ENCODE measurements around the gene KCNQ5. TPM values are rescaled to one million over a fixed set of nuclear protein-coding genes. Genes with fewer than 3 reads are reported as not detected.

Gene KCNQ5
- total and polyA plus RNA-seq, 10 of the 15 experiments (the other 5 are each of a cell fraction or from before 2014, with no cell fraction given): 0.60 to 16.2 (median 3.2) TPM

- TF ChIP-seq CBX5 (IDR thresholded peaks at IDR 0.05; ENCODE audit: low read depth) (no peak), FOXM1 (IDR thresholded peaks at IDR 0.05; ENCODE audit: low read depth, low read length) (no peak)
These were observed 347.8 kb downstream of the KCNQ5 start (continued) for GRCh38 chr6:72969666-72970065.

GRCh38 chr6:72972579-72972978 is 350.7 kb downstream of the KCNQ5 start:
- RAD21 ChIA-PET (ENCODE audit: unreplicated experiment): no interaction called here
- no peak overlapping the region for H3K27ac ChIP-seq (ENCODE audit: control insufficient read depth, insufficient read depth)
- SMC1A ChIA-PET (ENCODE audit: uncharacterized antibody, unreplicated experiment): interaction anchor here (1.2 kb wide), 2 partner anchors 10 to 356 kb away, joined by 3 to 4 read pairs; no protein-coding TSS in a partner anchor
- no peaks in the 10 kb centered on the region for H3K27me3 ChIP-seq (replicated peaks in 1 of 2; ENCODE audit: control insufficient read depth in 2 of 2, insufficient read depth in 2 of 2, low read length in 1 of 2)
- no peak overlapping the region for H2AFZ ChIP-seq (ENCODE audit: control insufficient read depth, low read depth, low read length)
- peaks cover 4% of the 10 kb centered on the region; the same call in 1 of the 2 replicates for H3K4me1 ChIP-seq (ENCODE audit: control insufficient read depth, insufficient read depth, low read length)
- no peak overlapping the region for H3K9ac ChIP-seq (ENCODE audit: control insufficient read depth, insufficient read depth, low read length)
- in situ Hi-C loops (cut with MboI): no loop called here
- FAIRE-seq (no peak), ATAC-seq (no peak), DNase-seq (ENCODE audit: low read depth, low spot score) (no peak)
- no peaks in the 10 kb centered on the region for H3K36me3 ChIP-seq (ENCODE audit: control insufficient read depth in 2 of 2, insufficient read depth in 2 of 2, low read length in 1 of 2)
- POLR2A ChIA-PET: no interaction called here
- H3K79me2 ChIP-seq (ENCODE audit: control insufficient read depth, insufficient read depth, low read length): no peaks in the 10 kb centered on the region
- TF ChIP-seq SMC3 (IDR thresholded peaks at IDR 0.05; ENCODE audit: borderline replicate concordance, low read length): no peak
- no peak for TF ChIP-seq ZNF384 (IDR thresholded peaks at IDR 0.05; ENCODE audit: borderline replicate concordance, low read depth, low read length)
- TF ChIP-seq BHLHE40 (IDR thresholded peaks at IDR 0.05; ENCODE audit: borderline replicate concordance in 1 of 2, low read depth in 2 of 2, low read length in 1 of 2): no peak
- no peak overlapping the region for H3K4me2 ChIP-seq (ENCODE audit: control insufficient read depth, insufficient read depth)
- no peaks in the 10 kb centered on the region; the same call in 1 of the 3 replicates for H3K9me3 ChIP-seq (replicated peaks; ENCODE audit: control insufficient read depth, insufficient read depth, low read length)
- no peak overlapping the region for H3K4me3 ChIP-seq
- CTCF ChIA-PET: interaction anchor here (1.3 kb wide), 1 partner anchor 11 kb away, joined by 3 read pairs; no protein-coding TSS in a partner anchor
- BruUV-seq (replicated peaks): no TSS peak
- no peaks in the 10 kb centered on the region for H4K20me1 ChIP-seq (ENCODE audit: control insufficient read depth, insufficient read depth)
- intact Hi-C loops (cut with micrococcal nuclease; ENCODE audit: unreplicated experiment): no loop called here

GRCh38 chr6:72974276-72974675 is 352.4 kb downstream of the KCNQ5 start:
- no peak for FAIRE-seq
- SMC1A ChIA-PET (ENCODE audit: uncharacterized antibody, unreplicated experiment): interaction anchor here (0.9 to 1.2 kb wide), 2 partner anchors 291 to 358 kb away, joined by 3 read pairs; no protein-coding TSS in a partner anchor
- BruUV-seq (replicated peaks): no TSS peak
- H3K4me2 ChIP-seq (ENCODE audit: control insufficient read depth, insufficient read depth): no peak overlapping the region
- H3K36me3 ChIP-seq (ENCODE audit: control insufficient read depth in 2 of 2, insufficient read depth in 2 of 2, low read length in 1 of 2): no peaks in the 10 kb centered on the region
- ATAC-seq: no peak
- in situ Hi-C loops (cut with MboI) (no loop called here), intact Hi-C loops (cut with micrococcal nuclease; ENCODE audit: unreplicated experiment) (no loop called here)
- no peak overlapping the region for H3K9ac ChIP-seq (ENCODE audit: control insufficient read depth, insufficient read depth, low read length)
- H3K27me3 ChIP-seq (replicated peaks in 1 of 2; ENCODE audit: control insufficient read depth in 2 of 2, insufficient read depth in 2 of 2, low read length in 1 of 2): no peaks in the 10 kb centered on the region
- H2AFZ ChIP-seq (ENCODE audit: control insufficient read depth, low read depth, low read length): no peak overlapping the region
- 94% methylated on average over 2 of the region's 2 CpGs for WGBS (ENCODE audit: insufficient coverage, insufficient replicate concordance, low lambda C conversion rate, missing lambda C conversion rate)
- RAD21 ChIA-PET (ENCODE audit: unreplicated experiment): no interaction called here
- no peak overlapping the region for H3K27ac ChIP-seq (ENCODE audit: control insufficient read depth, insufficient read depth)
- no peak for DNase-seq (ENCODE audit: low read depth, low spot score)
- no peaks in the 10 kb centered on the region for H3K79me2 ChIP-seq (ENCODE audit: control insufficient read depth, insufficient read depth, low read length)
- H3K4me3 ChIP-seq: no peak overlapping the region
- peaks cover 4% of the 10 kb centered on the region; the same call in 1 of the 2 replicates for H3K4me1 ChIP-seq (ENCODE audit: control insufficient read depth, insufficient read depth, low read length)
- H3K9me3 ChIP-seq (replicated peaks; ENCODE audit: control insufficient read depth, insufficient read depth, low read length): no peaks in the 10 kb centered on the region; the same call in 1 of the 3 replicates
- no peaks in the 10 kb centered on the region for H4K20me1 ChIP-seq (ENCODE audit: control insufficient read depth, insufficient read depth)
- POLR2A ChIA-PET: interaction anchor here (0.7 kb wide), 1 partner anchor 854 kb away, joined by 3 read pairs; no protein-coding TSS in a partner anchor
- CTCF ChIA-PET: interaction anchor here (1.3 kb wide), 1 partner anchor 11 kb away, joined by 4 read pairs; no protein-coding TSS in a partner anchor
- TF ChIP-seq ZBTB33 (IDR thresholded peaks at IDR 0.05): no peak
- TF ChIP-seq IKZF1 (conservative IDR thresholded peaks at IDR 0.05): no peak
- no peak for TF ChIP-seq ZZZ3 (IDR thresholded peaks at IDR 0.05; ENCODE audit: control insufficient read depth, insufficient read length, low read depth)
- no peak for TF ChIP-seq SREBF1 (IDR thresholded peaks at IDR 0.05; ENCODE audit: low read length)
- TF ChIP-seq MTA3 (IDR thresholded peaks at IDR 0.05; ENCODE audit: borderline replicate concordance, low read length): no peak
- TF ChIP-seq IKZF2 (IDR thresholded peaks at IDR 0.05): no peak

Measured in GM12878 (cell line).